H9 (cell line): Measurements from ENCODE around the gene IL36RN. TPM values are rescaled to one million over a fixed set of nuclear protein-coding genes. Genes with fewer than 3 reads are reported as not detected.

ENCODE experiments used
- DNase-seq: peaks from one replicate; pipeline ENCODE4 v3.0.0-alpha.2; 2017
- H2AFZ ChIP-seq: one replicate; pipeline ENCODE4 v1.6.1; 2013; ENCODE audit warnings: mild to moderate bottlenecking, low read length, control low read depth, moderate library complexity
- H2AK5ac ChIP-seq: 2 replicates; pipeline ENCODE4 v1.6.1; 2013; ENCODE audit warnings: low read length, control low read depth, mixed read lengths; ENCODE audit not compliant: insufficient read length
- H2BK120ac ChIP-seq: one replicate; pipeline ENCODE4 v1.6.1; 2013; ENCODE audit warnings: low read depth, mild to moderate bottlenecking, low read length, control low read depth, inconsistent platforms; ENCODE audit not compliant: poor library complexity, severe bottlenecking
- H2BK12ac ChIP-seq: 2 replicates; pipeline ENCODE4 v1.6.1; 2013; ENCODE audit warnings: low read length, control low read depth, mixed read lengths, low read depth; ENCODE audit not compliant: insufficient read length
- H2BK15ac ChIP-seq: 2 replicates; pipeline ENCODE4 v1.6.1; 2013; ENCODE audit warnings: low read depth, low read length, control low read depth
- H2BK20ac ChIP-seq: one replicate; pipeline ENCODE4 v1.6.1; 2013; ENCODE audit warnings: low read depth, mild to moderate bottlenecking, low read length, control low read depth, inconsistent platforms; ENCODE audit not compliant: poor library complexity, severe bottlenecking
- H2BK5ac ChIP-seq: 2 replicates; pipeline ENCODE4 v1.6.1; 2013; ENCODE audit warnings: low read length, control low read depth, mixed read lengths; ENCODE audit not compliant: insufficient read length
- H3K14ac ChIP-seq: 2 replicates; pipeline ENCODE4 v1.6.1; 2013; ENCODE audit warnings: low read length, control low read depth; ENCODE audit not compliant: insufficient read depth
- H3K18ac ChIP-seq: 2 replicates; pipeline ENCODE4 v1.6.1; 2013; ENCODE audit warnings: low read depth, mild to moderate bottlenecking, mixed read lengths, low read length, control low read depth; ENCODE audit not compliant: insufficient read length
- H3K23ac ChIP-seq: 2 replicates; pipeline ENCODE4 v1.6.1; 2013; ENCODE audit warnings: low read length, control low read depth, mixed read lengths, low read depth; ENCODE audit not compliant: insufficient read length
- H3K23me2 ChIP-seq: 2 replicates; pipeline ENCODE4 v1.6.1; 2013; ENCODE audit warnings: low read depth, mild to moderate bottlenecking, mixed read lengths, low read length, control low read depth; ENCODE audit not compliant: insufficient read length, poor library complexity, severe bottlenecking
- H3K27ac ChIP-seq: 2 replicates; pipeline ENCODE4 v1.5.1; 2013; ENCODE audit warnings: low read length, control low read depth, mixed read lengths, low read depth; ENCODE audit not compliant: insufficient read length
- H3K27me3 ChIP-seq: 2 replicates; pipeline ENCODE4 v1.6.1; 2013; ENCODE audit warnings: low read length, control low read depth, inconsistent platforms; ENCODE audit not compliant: insufficient read depth
- H3K4ac ChIP-seq: 2 replicates; pipeline ENCODE4 v1.6.1; 2013; ENCODE audit warnings: low read depth, mild to moderate bottlenecking, control low read depth, inconsistent platforms, low read length, moderate library complexity
- H3K4me1 ChIP-seq: 2 replicates; pipeline ENCODE4 v1.6.1; 2013; ENCODE audit warnings: low read length, control low read depth, inconsistent platforms; ENCODE audit not compliant: insufficient read depth
- H3K4me2 ChIP-seq: 2 replicates; pipeline ENCODE4 v1.6.1; 2013; ENCODE audit warnings: low read length, control low read depth, mixed read lengths; ENCODE audit not compliant: insufficient read length, insufficient read depth
- H3K56ac ChIP-seq: 2 replicates; pipeline ENCODE4 v1.6.1; 2013; ENCODE audit warnings: low read depth, mild to moderate bottlenecking, mixed read lengths, low read length, control low read depth; ENCODE audit not compliant: insufficient read length
- H3K79me1 ChIP-seq: 2 replicates; pipeline ENCODE4 v1.6.1; 2013; ENCODE audit warnings: low read depth, mild to moderate bottlenecking, moderate library complexity, low read length, control low read depth, inconsistent platforms; ENCODE audit not compliant: insufficient read depth, poor library complexity, severe bottlenecking
- H3K79me2 ChIP-seq: 2 replicates; pipeline ENCODE4 v1.6.1; 2013; ENCODE audit warnings: low read length, control low read depth, inconsistent platforms; ENCODE audit not compliant: insufficient read depth
- H3K9ac ChIP-seq: 2 replicates; pipeline ENCODE4 v1.6.1; 2013; ENCODE audit warnings: low read length, control low read depth, mixed read lengths; ENCODE audit not compliant: insufficient read length; ENCODE audit errors: extremely low read depth
- H3K9me3 ChIP-seq: one replicate; pipeline ENCODE4 v1.6.1; 2013; ENCODE audit warnings: low read depth, low read length, inconsistent platforms; ENCODE audit not compliant: control insufficient read depth
- H3T11ph ChIP-seq: one replicate; pipeline ENCODE4 v1.6.1; 2013; ENCODE audit warnings: mild to moderate bottlenecking, low read length, control low read depth, inconsistent platforms
- H4K20me1 ChIP-seq: one replicate; pipeline ENCODE4 v1.6.1; 2013; ENCODE audit not compliant: control insufficient read depth, insufficient read length, insufficient read depth
- H4K5ac ChIP-seq: 2 replicates; pipeline ENCODE4 v1.6.1; 2013; ENCODE audit warnings: low read depth, mild to moderate bottlenecking, mixed read lengths, low read length, control low read depth; ENCODE audit not compliant: insufficient read length
- H4K8ac ChIP-seq: replicated peaks from 2 replicates; pipeline ENCODE4 v1.6.1; 2013; ENCODE audit warnings: low read length, control low read depth, mixed read lengths, low read depth; ENCODE audit not compliant: insufficient read length
- H4K91ac ChIP-seq: 2 replicates; pipeline ENCODE4 v1.6.1; 2013; ENCODE audit warnings: low read depth, mild to moderate bottlenecking, moderate library complexity, mixed read lengths, low read length, control low read depth; ENCODE audit not compliant: insufficient read length
- H3K27ac Mint-ChIP-seq, 3 experiments: 2 replicates in 2 of 3; 3 replicates in 1 of 3; pipeline ENCODE4 v1.8.0; 2020 to 2021; ENCODE audit warnings: mixed read lengths in 3 of 3, mild to moderate bottlenecking in 1 of 3, moderate library complexity in 1 of 3
- H3K27me3 Mint-ChIP-seq: 2 replicates; pipeline ENCODE4 v1.8.0; 2021; ENCODE audit warnings: low read depth, mild to moderate bottlenecking, moderate library complexity, mixed read lengths
- H3K36me3 Mint-ChIP-seq, 3 experiments: 2 replicates in 2 of 3; 3 replicates in 1 of 3; pipeline ENCODE4 v1.8.0; 2020 to 2021; ENCODE audit warnings: low read depth in 3 of 3, mixed read lengths in 3 of 3; ENCODE audit not compliant: insufficient read depth in 1 of 3
- H3K4me1 Mint-ChIP-seq, 2 experiments: 2 replicates each; pipeline ENCODE4 v1.8.0; 2020; ENCODE audit warnings: mixed read lengths in 2 of 2
- H3K4me3 Mint-ChIP-seq, 2 experiments: 2 replicates in 1 of 2; 3 replicates in 1 of 2; pipeline ENCODE4 v1.8.0; 2020 to 2021; ENCODE audit warnings: mild to moderate bottlenecking in 2 of 2, mixed read lengths in 2 of 2, moderate library complexity in 1 of 2
- H3K9me3 Mint-ChIP-seq, 2 experiments: 2 replicates in 1 of 2; 3 replicates in 1 of 2; pipeline ENCODE4 v1.8.0; 2020; ENCODE audit warnings: mild to moderate bottlenecking in 2 of 2, mixed read lengths in 2 of 2, moderate library complexity in 1 of 2
- WGBS: extraction: QIAGEN DNeasy Blood & Tissue Kit; methylation state at CpG from one replicate; pipeline ENCODE4 v1.1.7; 2013; ENCODE audit warnings: missing lambda C conversion rate, low lambda C conversion rate, mixed read lengths; ENCODE audit not compliant: insufficient read length; ENCODE audit errors: extremely low coverage; 5-methylcytosine and 5-hydroxymethylcytosine counted together
- total RNA-seq: library from RNA; stranded (reverse); gene quantifications from 2 replicates; pipeline ENCODE4 v1.2.1, GENCODE V29; 2021
- TF ChIP-seq, protein P1 (sequence below): fragments of 200-600 bp; sonication (generic); conservative IDR thresholded peaks from 3 replicates; pipeline ENCODE4 v1.8.0; 2021; ENCODE audit warnings: antibody characterized with exemption, mild to moderate bottlenecking

Gene IL36RN
- total RNA-seq, 1 experiment from 2014 or later = not detected

- H2AK5ac ChIP-seq = no peak overlapping the region
- Mint-ChIP-seq H3K9me3 (peaks cover 0 to 40% of the 10 kb centered on the region in 2 experiments; a peak in 2 of 5 replicates), H3K4me3 (no peak overlapping the region), H3K27ac (no peak overlapping the region), H3K4me1 (no peaks in the 10 kb centered on the region), H3K36me3 (no peaks in the 10 kb centered on the region), H3K27me3 (peaks cover 24% of the 10 kb centered on the region)
- no CpG with 5 or more reads among the region's 3 CpGs for WGBS
- no peak overlapping the region for H2BK12ac ChIP-seq
- no peak overlapping the region for H3T11ph ChIP-seq
- no peak overlapping the region for H4K8ac ChIP-seq
- TF ChIP-seq, protein P1, sequence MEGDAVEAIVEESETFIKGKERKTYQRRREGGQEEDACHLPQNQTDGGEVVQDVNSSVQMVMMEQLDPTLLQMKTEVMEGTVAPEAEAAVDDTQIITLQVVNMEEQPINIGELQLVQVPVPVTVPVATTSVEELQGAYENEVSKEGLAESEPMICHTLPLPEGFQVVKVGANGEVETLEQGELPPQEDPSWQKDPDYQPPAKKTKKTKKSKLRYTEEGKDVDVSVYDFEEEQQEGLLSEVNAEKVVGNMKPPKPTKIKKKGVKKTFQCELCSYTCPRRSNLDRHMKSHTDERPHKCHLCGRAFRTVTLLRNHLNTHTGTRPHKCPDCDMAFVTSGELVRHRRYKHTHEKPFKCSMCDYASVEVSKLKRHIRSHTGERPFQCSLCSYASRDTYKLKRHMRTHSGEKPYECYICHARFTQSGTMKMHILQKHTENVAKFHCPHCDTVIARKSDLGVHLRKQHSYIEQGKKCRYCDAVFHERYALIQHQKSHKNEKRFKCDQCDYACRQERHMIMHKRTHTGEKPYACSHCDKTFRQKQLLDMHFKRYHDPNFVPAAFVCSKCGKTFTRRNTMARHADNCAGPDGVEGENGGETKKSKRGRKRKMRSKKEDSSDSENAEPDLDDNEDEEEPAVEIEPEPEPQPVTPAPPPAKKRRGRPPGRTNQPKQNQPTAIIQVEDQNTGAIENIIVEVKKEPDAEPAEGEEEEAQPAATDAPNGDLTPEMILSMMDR = no peak
- no peak for DNase-seq
- H4K20me1 ChIP-seq = no peaks in the 10 kb centered on the region
- no peak overlapping the region for H3K18ac ChIP-seq
- no peaks in the 10 kb centered on the region for H3K79me1 ChIP-seq
- H3K4me1 ChIP-seq = no peaks in the 10 kb centered on the region
- H3K4me2 ChIP-seq = no peak overlapping the region
- H3K27ac ChIP-seq = no peak overlapping the region
- no peak overlapping the region for H2BK20ac ChIP-seq
- H3K27me3 ChIP-seq = no peaks in the 10 kb centered on the region
- no peak overlapping the region for H2BK5ac ChIP-seq
- H3K9ac ChIP-seq = no peak overlapping the region
- no peaks in the 10 kb centered on the region for H3K23me2 ChIP-seq
- no peaks in the 10 kb centered on the region for H3K79me2 ChIP-seq
- no peak overlapping the region for H3K23ac ChIP-seq
- no peak overlapping the region for H4K5ac ChIP-seq
- H2BK15ac ChIP-seq = no peak overlapping the region
- no peaks in the 10 kb centered on the region for H3K9me3 ChIP-seq
- H3K56ac ChIP-seq = no peak overlapping the region
- no peak overlapping the region for H3K4ac ChIP-seq
- no peak overlapping the region for H2BK120ac ChIP-seq
- H4K91ac ChIP-seq = no peak overlapping the region
- no peak overlapping the region for H2AFZ ChIP-seq
- no peak overlapping the region for H3K14ac ChIP-seq
Measured at GRCh38 chr2:113038291-113038690, 20.7 kb upstream of the IL36RN start.
